Astrocyte (in vitro differentiated cells and primary cell): Measurements from ENCODE around the gene ATP8B4. TPM values are rescaled to one million over a fixed set of nuclear protein-coding genes. Genes with fewer than 3 reads are reported as not detected.

Experiments used
- DNase-seq: peaks from one replicate; pipeline ENCODE4 v3.0.0-alpha.2; 2010; ENCODE audit warnings: low read depth
- FAIRE-seq: peaks from 2 replicates; lab custom pipeline; 2011; peaks lifted over from hg19 to GRCh38; lab: Jason Lieb, UNC
- H2AFZ ChIP-seq: 2 replicates; pipeline ENCODE4 v1.6.0; 2012; ENCODE audit warnings: low read depth, low read length, inconsistent platforms
- H3K27ac ChIP-seq: 2 replicates; pipeline ENCODE4 v1.5.1; 2011; ENCODE audit warnings: low read depth, low read length, inconsistent platforms
- H3K27me3 ChIP-seq: 2 replicates; pipeline ENCODE4 v1.6.0; 2011; ENCODE audit warnings: low read length, inconsistent platforms; ENCODE audit not compliant: insufficient read depth
- H3K36me3 ChIP-seq: 2 replicates; pipeline ENCODE4 v1.5.1; 2011; ENCODE audit warnings: low read length, inconsistent platforms; ENCODE audit not compliant: insufficient read depth
- H3K4me1 ChIP-seq: 2 replicates; pipeline ENCODE4 v1.5.1; 2011; ENCODE audit warnings: low read length, inconsistent platforms; ENCODE audit not compliant: insufficient read depth
- H3K4me2 ChIP-seq: 2 replicates; pipeline ENCODE4 v1.6.0; 2012; ENCODE audit warnings: low read length, inconsistent platforms
- H3K4me3 ChIP-seq: 2 replicates; pipeline ENCODE4 v1.5.1; 2011; ENCODE audit warnings: low read depth, mild to moderate bottlenecking, low read length, inconsistent platforms; ENCODE audit not compliant: insufficient read depth
- H3K79me2 ChIP-seq: 2 replicates; pipeline ENCODE4 v1.6.0; 2012; ENCODE audit warnings: mild to moderate bottlenecking, low read length, inconsistent platforms; ENCODE audit not compliant: insufficient read depth
- H3K9ac ChIP-seq: 2 replicates; pipeline ENCODE4 v1.6.0; 2012; ENCODE audit warnings: mild to moderate bottlenecking, low read length, inconsistent platforms
- H3K9me3 ChIP-seq: 2 replicates; pipeline ENCODE4 v1.5.1; 2012; ENCODE audit warnings: low read depth, mild to moderate bottlenecking, low read length, inconsistent platforms; ENCODE audit not compliant: insufficient read depth
- H4K20me1 ChIP-seq: 2 replicates; pipeline ENCODE4 v1.6.0; 2012; ENCODE audit warnings: low read length, inconsistent platforms; ENCODE audit not compliant: insufficient read depth
- H3K27ac Mint-ChIP-seq: one replicate; pipeline ENCODE4 v1.8.0; 2021; ENCODE audit warnings: mild to moderate bottlenecking, mixed read lengths; ENCODE audit not compliant: unreplicated experiment
- H3K27me3 Mint-ChIP-seq: one replicate; pipeline ENCODE4 v1.8.0; 2021; ENCODE audit warnings: low read depth, mixed read lengths; ENCODE audit not compliant: unreplicated experiment
- H3K36me3 Mint-ChIP-seq: one replicate; pipeline ENCODE4 v1.8.0; 2021; ENCODE audit warnings: low read depth, mixed read lengths; ENCODE audit not compliant: unreplicated experiment
- H3K4me1 Mint-ChIP-seq: one replicate; pipeline ENCODE4 v1.8.0; 2021; ENCODE audit warnings: low read depth, mixed read lengths; ENCODE audit not compliant: unreplicated experiment
- H3K4me3 Mint-ChIP-seq: one replicate; pipeline ENCODE4 v1.8.0; 2021; ENCODE audit warnings: mild to moderate bottlenecking, moderate library complexity, mixed read lengths; ENCODE audit not compliant: unreplicated experiment
- H3K9me3 Mint-ChIP-seq: one replicate; pipeline ENCODE4 v1.8.0; 2021; ENCODE audit warnings: mild to moderate bottlenecking, mixed read lengths; ENCODE audit not compliant: unreplicated experiment
- EZH2 ChIP-seq: IDR thresholded peaks from 2 replicates; pipeline ENCODE4 v1.6.1; 2012; ENCODE audit warnings: mild to moderate bottlenecking, low read length, inconsistent platforms; ENCODE audit not compliant: insufficient read depth
- total RNA-seq: library from RNA; stranded (reverse); gene quantifications from 2 replicates; pipeline ENCODE4 v1.2.1, GENCODE V29; 2021
- TF ChIP-seq, protein P1 (sequence below): IDR thresholded peaks from 2 replicates; pipeline ENCODE4 v1.5.1; 2011; ENCODE audit warnings: low read depth, mild to moderate bottlenecking, inconsistent platforms, low read length, moderate library complexity; ENCODE audit not compliant: insufficient read depth

The ATP8B4 gene
- total RNA-seq, 1 donor from 2014 or later = 0.23 TPM

- H3K36me3 Mint-ChIP-seq = no peaks in the 10 kb centered on the region
- H3K27me3 Mint-ChIP-seq = no peaks in the 10 kb centered on the region
- H3K9me3 Mint-ChIP-seq = no peaks in the 10 kb centered on the region
- no peak overlapping the region for H3K27ac Mint-ChIP-seq
- H3K4me3 ChIP-seq = no peak overlapping the region
- FAIRE-seq (no peak), DNase-seq (peak; percentile 22)
- H3K9ac ChIP-seq = no peak overlapping the region
- no peaks in the 10 kb centered on the region for H3K79me2 ChIP-seq
- no peaks in the 10 kb centered on the region for H3K4me1 Mint-ChIP-seq
- H3K27ac ChIP-seq = no peak overlapping the region
- H3K4me3 Mint-ChIP-seq = no peak overlapping the region
- H2AFZ ChIP-seq = no peak overlapping the region
- TF ChIP-seq, protein P1, sequence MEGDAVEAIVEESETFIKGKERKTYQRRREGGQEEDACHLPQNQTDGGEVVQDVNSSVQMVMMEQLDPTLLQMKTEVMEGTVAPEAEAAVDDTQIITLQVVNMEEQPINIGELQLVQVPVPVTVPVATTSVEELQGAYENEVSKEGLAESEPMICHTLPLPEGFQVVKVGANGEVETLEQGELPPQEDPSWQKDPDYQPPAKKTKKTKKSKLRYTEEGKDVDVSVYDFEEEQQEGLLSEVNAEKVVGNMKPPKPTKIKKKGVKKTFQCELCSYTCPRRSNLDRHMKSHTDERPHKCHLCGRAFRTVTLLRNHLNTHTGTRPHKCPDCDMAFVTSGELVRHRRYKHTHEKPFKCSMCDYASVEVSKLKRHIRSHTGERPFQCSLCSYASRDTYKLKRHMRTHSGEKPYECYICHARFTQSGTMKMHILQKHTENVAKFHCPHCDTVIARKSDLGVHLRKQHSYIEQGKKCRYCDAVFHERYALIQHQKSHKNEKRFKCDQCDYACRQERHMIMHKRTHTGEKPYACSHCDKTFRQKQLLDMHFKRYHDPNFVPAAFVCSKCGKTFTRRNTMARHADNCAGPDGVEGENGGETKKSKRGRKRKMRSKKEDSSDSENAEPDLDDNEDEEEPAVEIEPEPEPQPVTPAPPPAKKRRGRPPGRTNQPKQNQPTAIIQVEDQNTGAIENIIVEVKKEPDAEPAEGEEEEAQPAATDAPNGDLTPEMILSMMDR = no peak
- TF ChIP-seq EZH2 = no peak
- no peaks in the 10 kb centered on the region for H3K36me3 ChIP-seq
- H4K20me1 ChIP-seq = no peaks in the 10 kb centered on the region
- H3K27me3 ChIP-seq = no peaks in the 10 kb centered on the region
- no peaks in the 10 kb centered on the region for H3K9me3 ChIP-seq
- H3K4me1 ChIP-seq = no peaks in the 10 kb centered on the region
- no peak overlapping the region for H3K4me2 ChIP-seq
Observed at GRCh38 chr15:49927189-49927861, 191.7 kb downstream of the ATP8B4 start.

DNA sequence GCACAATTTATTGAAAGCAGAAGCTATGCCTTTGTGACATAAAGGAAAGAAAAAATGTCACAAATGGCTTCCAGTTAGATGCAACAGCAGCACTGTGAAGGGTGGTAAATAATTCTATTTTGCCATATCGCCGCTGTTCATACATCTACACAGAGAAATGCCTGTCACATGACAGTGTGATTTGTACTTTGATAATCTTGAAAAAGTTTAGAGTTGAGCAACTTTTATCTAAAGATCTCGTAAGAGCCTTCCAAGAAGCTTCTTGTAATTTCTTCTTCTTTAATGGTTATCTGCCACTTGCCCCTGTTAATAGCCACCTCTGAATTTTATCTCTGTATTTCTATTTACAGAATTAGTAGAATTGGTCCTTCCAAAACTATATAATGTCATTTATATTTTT is 192.3 kb downstream of the ATP8B4 start:
- Histone ChIP-seq H3K9me3 (no peaks in the 10 kb centered on the region), H3K4me2 (no peak overlapping the region), H3K9ac (no peak overlapping the region), H2AFZ (no peak overlapping the region), H3K4me1 (no peaks in the 10 kb centered on the region), H4K20me1 (no peaks in the 10 kb centered on the region), H3K79me2 (no peaks in the 10 kb centered on the region), H3K36me3 (no peaks in the 10 kb centered on the region), H3K27ac (no peak overlapping the region), H3K27me3 (no peaks in the 10 kb centered on the region), H3K4me3 (no peak overlapping the region)
- DNase-seq (no peak), FAIRE-seq (no peak)
- H3K9me3 Mint-ChIP-seq = no peaks in the 10 kb centered on the region
- no peaks in the 10 kb centered on the region for H3K36me3 Mint-ChIP-seq
- TF ChIP-seq, protein P1 = no peak
- no peak for TF ChIP-seq EZH2
- H3K27ac Mint-ChIP-seq = no peak overlapping the region
- H3K27me3 Mint-ChIP-seq = no peaks in the 10 kb centered on the region
- H3K4me1 Mint-ChIP-seq = no peaks in the 10 kb centered on the region
- no peak overlapping the region for H3K4me3 Mint-ChIP-seq

DNA sequence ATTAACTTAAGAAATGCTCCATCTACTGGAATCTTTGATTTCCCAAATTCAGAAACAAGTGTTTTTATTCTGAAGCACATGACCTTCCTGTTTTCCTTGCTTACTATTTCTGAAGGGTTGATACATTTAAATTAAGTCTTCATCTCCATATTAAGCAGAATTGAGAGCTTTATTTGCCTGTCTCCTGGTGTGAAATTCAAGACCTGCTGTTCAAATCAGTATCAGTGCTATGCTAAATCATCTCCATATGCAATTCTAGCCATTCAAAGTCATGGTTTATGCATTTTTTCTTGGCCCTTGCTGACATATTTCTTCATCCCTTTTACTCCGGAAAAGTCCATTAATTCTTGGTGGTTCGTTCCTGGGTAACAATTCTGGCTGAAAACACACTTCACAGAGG is 195.4 kb downstream of the ATP8B4 start:
- Histone ChIP-seq H3K9me3 (no peaks in the 10 kb centered on the region), H3K4me3 (no peak overlapping the region), H3K79me2 (no peaks in the 10 kb centered on the region), H3K36me3 (no peaks in the 10 kb centered on the region), H4K20me1 (no peaks in the 10 kb centered on the region), H3K27ac (no peak overlapping the region), H3K4me2 (no peak overlapping the region), H3K9ac (no peak overlapping the region), H2AFZ (no peak overlapping the region), H3K27me3 (no peaks in the 10 kb centered on the region), H3K4me1 (no peaks in the 10 kb centered on the region)
- Mint-ChIP-seq H3K4me1 (no peaks in the 10 kb centered on the region), H3K36me3 (no peaks in the 10 kb centered on the region), H3K9me3 (no peaks in the 10 kb centered on the region), H3K4me3 (no peak overlapping the region), H3K27ac (no peak overlapping the region), H3K27me3 (no peaks in the 10 kb centered on the region)
- no peak for DNase-seq
- TF ChIP-seq, protein P1 = no peak
- FAIRE-seq = no peak
